ENCODE measurements around the gene C1orf21.
A peak's percentile ranks its signal among the peaks of the same experiment; 100 is the strongest.

C1orf21 gene

GRCh38 chr1:184635980-184636431 is 249.2 kb downstream of the C1orf21 start:
- DNase-seq = no peak

GRCh38 chr1:184637664-184638240 is 250.9 kb downstream of the C1orf21 start:
- no peak for DNase-seq

- no peak for DNase-seq
Measured at GRCh38 chr1:184639205-184639604, 252.4 kb downstream of the C1orf21 start.

- DNase-seq = no peak
Measured at GRCh38 chr1:184640505-184640904, 253.7 kb downstream of the C1orf21 start.

- no peak for DNase-seq
Measured at GRCh38 chr1:184641894-184642293, 255.1 kb downstream of the C1orf21 start.

- no peak for DNase-seq
Measured at GRCh38 chr1:184643661-184644060, 256.8 kb downstream of the C1orf21 start.

- no peak for DNase-seq
Measured at GRCh38 chr1:184644771-184645170, 257.9 kb downstream of the C1orf21 start.

GRCh38 chr1:184646178-184646701 is 259.4 kb downstream of the C1orf21 start:
- DNase-seq = no peak

GRCh38 chr1:184646824-184647223 is 260.0 kb downstream of the C1orf21 start:
- DNase-seq = no peak

GRCh38 chr1:184647471-184647870 is 260.6 kb downstream of the C1orf21 start:
- no peak for DNase-seq

GRCh38 chr1:184648160-184648855 is 261.5 kb downstream of the C1orf21 start:
- DNase-seq = no peak

GRCh38 chr1:184648856-184649201 is 262.0 kb downstream of the C1orf21 start:
- DNase-seq = no peak

- no peak for DNase-seq
Measured at GRCh38 chr1:184649451-184649888, 262.6 kb downstream of the C1orf21 start.

GRCh38 chr1:184650177-184650866 is 263.5 kb downstream of the C1orf21 start:
- no peak for DNase-seq

- DNase-seq = no peak
Measured at GRCh38 chr1:184655185-184655584, 268.4 kb downstream of the C1orf21 start.

- DNase-seq = no peak
Measured at GRCh38 chr1:184656221-184656620, 269.4 kb downstream of the C1orf21 start.

- no peak for DNase-seq
Measured at GRCh38 chr1:184658055-184658454, 271.2 kb downstream of the C1orf21 start.

GRCh38 chr1:184660462-184661191 is 273.8 kb downstream of the C1orf21 start:
- DNase-seq = no peak

GRCh38 chr1:184661801-184662200 is 275.0 kb downstream of the C1orf21 start:
- DNase-seq = no peak

GRCh38 chr1:184664042-184664660 is 277.3 kb downstream of the C1orf21 start:
- peak; percentile 13 for DNase-seq

GRCh38 chr1:184664661-184665060 is 277.8 kb downstream of the C1orf21 start:
- no peak for DNase-seq

GRCh38 chr1:184665360-184665759 is 278.5 kb downstream of the C1orf21 start:
- DNase-seq = no peak

- DNase-seq = no peak
Measured at GRCh38 chr1:184669391-184669790, 282.6 kb downstream of the C1orf21 start.

Measured in CD4-positive, alpha-beta T cell treated with Interleukin-4 for 4 hours (primary cell).